Peyer's patch (tissue), 4 donors: Measurements from ENCODE around the gene KDM2B.

Source experiments
- CTCF ChIP-seq, 6 experiments: fragments of 450-650 bp in 4 of 6; fragments of 200-600 bp in 2 of 6; sonication (generic) in 1 of 6; IDR thresholded peaks; one replicate each; pipeline ENCODE4 v1.5.1; 2017 to 2019; ENCODE audit warnings: antibody characterized with exemption in 6 of 6, mild to moderate bottlenecking in 3 of 6, moderate library complexity in 1 of 6
- POLR2A ChIP-seq, 2 donors: fragments of 450-650 bp; IDR thresholded peaks; one replicate each; pipeline ENCODE4 v1.5.1; 2017; ENCODE audit warnings: antibody characterized with exemption in 2 of 2, mild to moderate bottlenecking in 2 of 2, moderate library complexity in 2 of 2

- TF ChIP-seq POLR2A (IDR thresholded peaks at IDR 0.05) (no peak), CTCF (IDR thresholded peaks at IDR 0.05) (no peak)
Measured at GRCh38 chr12:121507984-121508383, 72.8 kb downstream of the KDM2B start.
